ENCODE data around the gene PHACTR3.

DNA sequence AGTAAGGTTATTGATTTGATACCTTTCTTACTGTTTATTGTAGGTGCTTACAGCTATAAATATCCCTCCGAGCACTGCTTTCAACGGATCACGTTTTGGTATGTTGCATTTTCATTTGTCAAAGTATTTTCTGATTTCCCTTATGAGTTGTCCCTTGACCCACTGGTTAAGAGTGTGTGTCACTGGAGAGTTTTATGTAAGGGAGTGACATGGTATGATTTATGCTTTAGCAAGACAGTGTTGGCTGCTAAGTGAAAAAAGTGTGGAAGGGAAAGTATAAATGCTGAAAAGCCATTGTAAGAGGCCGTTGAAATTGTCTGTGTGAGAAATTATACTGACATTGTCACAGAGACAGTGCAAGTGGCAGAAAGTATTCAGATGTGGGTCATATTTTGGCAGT is 257.1 kb downstream of the PHACTR3 start:
- TF ChIP-seq, protein P1, sequence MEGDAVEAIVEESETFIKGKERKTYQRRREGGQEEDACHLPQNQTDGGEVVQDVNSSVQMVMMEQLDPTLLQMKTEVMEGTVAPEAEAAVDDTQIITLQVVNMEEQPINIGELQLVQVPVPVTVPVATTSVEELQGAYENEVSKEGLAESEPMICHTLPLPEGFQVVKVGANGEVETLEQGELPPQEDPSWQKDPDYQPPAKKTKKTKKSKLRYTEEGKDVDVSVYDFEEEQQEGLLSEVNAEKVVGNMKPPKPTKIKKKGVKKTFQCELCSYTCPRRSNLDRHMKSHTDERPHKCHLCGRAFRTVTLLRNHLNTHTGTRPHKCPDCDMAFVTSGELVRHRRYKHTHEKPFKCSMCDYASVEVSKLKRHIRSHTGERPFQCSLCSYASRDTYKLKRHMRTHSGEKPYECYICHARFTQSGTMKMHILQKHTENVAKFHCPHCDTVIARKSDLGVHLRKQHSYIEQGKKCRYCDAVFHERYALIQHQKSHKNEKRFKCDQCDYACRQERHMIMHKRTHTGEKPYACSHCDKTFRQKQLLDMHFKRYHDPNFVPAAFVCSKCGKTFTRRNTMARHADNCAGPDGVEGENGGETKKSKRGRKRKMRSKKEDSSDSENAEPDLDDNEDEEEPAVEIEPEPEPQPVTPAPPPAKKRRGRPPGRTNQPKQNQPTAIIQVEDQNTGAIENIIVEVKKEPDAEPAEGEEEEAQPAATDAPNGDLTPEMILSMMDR (IDR thresholded peaks at IDR 0.05) = no peak
- no peak for TF ChIP-seq EZH2 (IDR thresholded peaks at IDR 0.05)
- no peak for TF ChIP-seq EZH2phosphoT487 (IDR thresholded peaks at IDR 0.05)

Measured in neural progenitor cell (in vitro differentiated cells).